Neutrophil (primary cell): Measurements from ENCODE around the gene KRT73.

ENCODE experiments used
- H3K27ac ChIP-seq: fragments of 200-600 bp; sonication (generic); 2 replicates; pipeline ENCODE4 v1.5.1; 2016; ENCODE audit warnings: mild to moderate bottlenecking, moderate library complexity
- H3K27me3 ChIP-seq: fragments of 200-600 bp; sonication (generic); 2 replicates; pipeline ENCODE4 v1.6.0; 2016; ENCODE audit warnings: mild to moderate bottlenecking
- H3K36me3 ChIP-seq: fragments of 200-600 bp; sonication (generic); 2 replicates; pipeline ENCODE4 v1.5.1; 2017
- H3K4me1 ChIP-seq, 2 experiments: fragments of 200-600 bp in 1 of 2; sonication (generic) in 1 of 2; 1 replicate in 1 of 2; 2 replicates in 1 of 2; pipeline versions ENCODE4 v1.5.1 to v1.6.1; 2013 to 2016; ENCODE audit warnings: low read depth in 1 of 2, low read length in 1 of 2, mild to moderate bottlenecking in 1 of 2, moderate library complexity in 1 of 2; ENCODE audit not compliant: control insufficient read depth in 1 of 2, insufficient read depth in 1 of 2
- H3K4me3 ChIP-seq, 2 experiments: fragments of 200-600 bp in 1 of 2; sonication (generic) in 1 of 2; 1 replicate in 1 of 2; 2 replicates in 1 of 2; pipeline ENCODE4 v1.5.1; 2013 to 2016; ENCODE audit warnings: low read depth in 1 of 2, low read length in 1 of 2, mild to moderate bottlenecking in 1 of 2, moderate library complexity in 1 of 2
- H3K9me3 ChIP-seq: fragments of 200-600 bp; sonication (generic); 2 replicates; pipeline ENCODE4 v1.5.1; 2016
- TF ChIP-seq, protein P1 (sequence below): fragments of 200-600 bp; sonication (generic); IDR thresholded peaks from 2 replicates; pipeline ENCODE4 v1.5.1; 2016; ENCODE audit warnings: antibody characterized with exemption

The KRT73 gene

GRCh38 chr12:52605542-52605941, 12.8 kb downstream of the KRT73 start:
- peaks cover 50% of the 10 kb centered on the region for H3K27me3 ChIP-seq
- no peak overlapping the region for H3K27ac ChIP-seq
- H3K4me3 ChIP-seq = no peak overlapping the region
- H3K9me3 ChIP-seq = no peaks in the 10 kb centered on the region
- H3K4me1 ChIP-seq = no peaks in the 10 kb centered on the region
- no peaks in the 10 kb centered on the region for H3K36me3 ChIP-seq
- TF ChIP-seq, protein P1, sequence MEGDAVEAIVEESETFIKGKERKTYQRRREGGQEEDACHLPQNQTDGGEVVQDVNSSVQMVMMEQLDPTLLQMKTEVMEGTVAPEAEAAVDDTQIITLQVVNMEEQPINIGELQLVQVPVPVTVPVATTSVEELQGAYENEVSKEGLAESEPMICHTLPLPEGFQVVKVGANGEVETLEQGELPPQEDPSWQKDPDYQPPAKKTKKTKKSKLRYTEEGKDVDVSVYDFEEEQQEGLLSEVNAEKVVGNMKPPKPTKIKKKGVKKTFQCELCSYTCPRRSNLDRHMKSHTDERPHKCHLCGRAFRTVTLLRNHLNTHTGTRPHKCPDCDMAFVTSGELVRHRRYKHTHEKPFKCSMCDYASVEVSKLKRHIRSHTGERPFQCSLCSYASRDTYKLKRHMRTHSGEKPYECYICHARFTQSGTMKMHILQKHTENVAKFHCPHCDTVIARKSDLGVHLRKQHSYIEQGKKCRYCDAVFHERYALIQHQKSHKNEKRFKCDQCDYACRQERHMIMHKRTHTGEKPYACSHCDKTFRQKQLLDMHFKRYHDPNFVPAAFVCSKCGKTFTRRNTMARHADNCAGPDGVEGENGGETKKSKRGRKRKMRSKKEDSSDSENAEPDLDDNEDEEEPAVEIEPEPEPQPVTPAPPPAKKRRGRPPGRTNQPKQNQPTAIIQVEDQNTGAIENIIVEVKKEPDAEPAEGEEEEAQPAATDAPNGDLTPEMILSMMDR = no peak

- TF ChIP-seq, protein P1 = no peak
- Histone ChIP-seq H3K36me3 (no peaks in the 10 kb centered on the region), H3K4me3 (no peak overlapping the region), H3K9me3 (no peaks in the 10 kb centered on the region), H3K27ac (no peak overlapping the region), H3K27me3 (peaks cover 50% of the 10 kb centered on the region), H3K4me1 (no peaks in the 10 kb centered on the region)
Measured at GRCh38 chr12:52604859-52605258, 13.5 kb downstream of the KRT73 start.

DNA sequence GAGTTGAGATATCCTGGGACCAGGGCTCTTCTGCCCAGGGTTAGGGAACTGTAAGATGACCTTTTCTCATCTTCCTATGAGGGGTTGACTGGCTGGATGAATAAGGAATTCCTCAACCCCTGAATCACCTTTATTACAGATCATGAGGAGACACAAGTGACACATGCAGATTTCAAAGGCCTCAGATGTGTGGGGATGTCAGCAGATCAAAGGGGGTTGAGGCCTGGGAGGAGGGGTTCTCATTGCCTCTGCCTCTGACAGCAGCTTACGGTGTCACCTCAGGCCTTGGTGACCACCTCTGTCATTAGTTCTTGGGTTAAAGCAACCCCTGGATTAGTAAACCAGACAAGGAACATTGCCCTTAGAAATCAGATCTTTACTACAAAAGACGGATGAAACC, 15.0 kb downstream of the KRT73 start:
- Histone ChIP-seq H3K9me3 (no peaks in the 10 kb centered on the region), H3K4me1 (no peaks in the 10 kb centered on the region), H3K27me3 (peaks cover 52% of the 10 kb centered on the region), H3K27ac (no peak overlapping the region), H3K4me3 (no peak overlapping the region), H3K36me3 (no peaks in the 10 kb centered on the region)
- TF ChIP-seq, protein P1 = no peak

- no peak overlapping the region for H3K27ac ChIP-seq
- TF ChIP-seq, protein P1 = no peak
- no peak overlapping the region for H3K4me3 ChIP-seq
- no peaks in the 10 kb centered on the region for H3K4me1 ChIP-seq
- H3K27me3 ChIP-seq = peaks cover 60% of the 10 kb centered on the region
- no peaks in the 10 kb centered on the region for H3K36me3 ChIP-seq
- no peaks in the 10 kb centered on the region for H3K9me3 ChIP-seq
Measured at GRCh38 chr12:52602552-52602951, 15.8 kb downstream of the KRT73 start.

DNA sequence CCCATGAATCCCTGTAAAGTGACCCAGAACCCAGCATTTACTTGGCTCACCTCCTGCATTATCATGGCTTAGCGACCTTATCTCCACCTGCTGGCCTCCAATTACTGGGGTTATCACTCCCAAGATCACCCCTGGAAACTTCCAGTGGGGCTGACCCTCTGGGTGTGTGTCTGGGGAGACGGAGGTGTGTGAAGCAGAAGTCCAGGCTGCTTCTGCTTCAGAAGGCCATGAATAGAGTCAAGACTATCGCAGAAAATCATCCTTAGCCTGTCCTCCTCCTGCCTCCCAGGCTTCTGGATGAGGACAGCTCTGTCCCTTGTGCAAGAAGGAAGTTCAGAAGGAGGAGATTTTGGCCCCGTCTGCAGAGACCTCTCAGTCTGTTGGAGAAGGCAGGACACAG, 16.7 kb downstream of the KRT73 start:
- H3K27ac ChIP-seq = no peak overlapping the region
- no peaks in the 10 kb centered on the region for H3K36me3 ChIP-seq
- no peak overlapping the region for H3K4me3 ChIP-seq
- TF ChIP-seq, protein P1 = no peak
- peaks cover 69% of the 10 kb centered on the region for H3K27me3 ChIP-seq
- H3K4me1 ChIP-seq = no peaks in the 10 kb centered on the region
- H3K9me3 ChIP-seq = no peaks in the 10 kb centered on the region

GRCh38 chr12:52600941-52601481, 17.3 kb downstream of the KRT73 start, which contains the start of gene KRT72:
TSS of gene KRT72 (minus strand) at chr12:52601463. CDS start at chr12:52601452, 11 bp downstream.
- H3K27ac ChIP-seq = no peak within 1 kb of the TSS
- no peaks in the 10 kb centered on the region for H3K36me3 ChIP-seq
- no peaks in the 10 kb centered on the region for H3K4me1 ChIP-seq
- H3K4me3 ChIP-seq = no peak within 1 kb of the TSS
- TF ChIP-seq, protein P1 = no peak
- H3K9me3 ChIP-seq = no peaks in the 10 kb centered on the region
- H3K27me3 ChIP-seq = peaks cover 72% of the 10 kb centered on the region
